H1 (cell line): ENCODE measurements around the gene PRDM5. TPM values are rescaled to one million over a fixed set of nuclear protein-coding genes. Genes with fewer than 3 reads are reported as not detected.

Source experiments
- CTCF ChIA-PET: fragments of 300-600 bp; sonication (Branson Sonifier 250); formaldehyde crosslinking; loops from one replicate; lab custom pipeline; 2021; ENCODE audit not compliant: partially characterized antibody; lab: Charles Lee
- POLR2A ChIA-PET: fragments of 300-600 bp; sonication (Branson Sonifier 250); formaldehyde crosslinking; loops from one replicate; lab custom pipeline; 2021; ENCODE audit warnings: inconsistent platforms; ENCODE audit not compliant: partially characterized antibody; lab: Charles Lee
- DNase-seq, 2 experiments: peaks; one replicate each; pipeline versions ENCODE4 v3.0.0 to v3.0.0-alpha.2; 2010 to 2022; ENCODE audit warnings: low spot score in 2 of 2, low read depth in 1 of 2, mixed read lengths in 1 of 2
- FAIRE-seq: peaks from 2 replicates; lab custom pipeline; 2011; peaks lifted over from hg19 to GRCh38; lab: Jason Lieb, UNC
- H2AFZ ChIP-seq: 2 replicates; pipeline ENCODE4 v1.8.1; 2012; ENCODE audit warnings: low read length, inconsistent platforms
- H2AK5ac ChIP-seq: 2 replicates; pipeline ENCODE4 v1.6.1; 2013; ENCODE audit warnings: low read depth, low read length
- H2BK120ac ChIP-seq: replicated peaks from 2 replicates; pipeline ENCODE3; 2013; ENCODE audit warnings: low read depth, low read length, inconsistent platforms
- H2BK12ac ChIP-seq: 2 replicates; pipeline ENCODE4 v1.6.1; 2013; ENCODE audit warnings: low read depth, low read length
- H2BK15ac ChIP-seq: 2 replicates; pipeline ENCODE4 v1.6.1; 2013; ENCODE audit warnings: low read length
- H2BK20ac ChIP-seq: 2 replicates; pipeline ENCODE4 v1.6.1; 2013; ENCODE audit warnings: low read length
- H2BK5ac ChIP-seq: 2 replicates; pipeline ENCODE4 v1.6.1; 2013; ENCODE audit warnings: low read depth, low read length
- H3K14ac ChIP-seq: 2 replicates; pipeline ENCODE4 v1.6.1; 2013; ENCODE audit warnings: inconsistent platforms; ENCODE audit not compliant: insufficient read length
- H3K18ac ChIP-seq: 2 replicates; pipeline ENCODE4 v1.6.1; 2013; ENCODE audit warnings: low read length; ENCODE audit errors: extremely low read depth
- H3K23ac ChIP-seq: 2 replicates; pipeline ENCODE4 v1.6.1; 2013; ENCODE audit warnings: inconsistent platforms; ENCODE audit not compliant: insufficient read length
- H3K23me2 ChIP-seq: 2 replicates; pipeline ENCODE4 v1.6.1; 2013; ENCODE audit warnings: low read depth, low read length
- H3K27ac ChIP-seq: 2 replicates; pipeline ENCODE4 v1.6.1; 2011; ENCODE audit warnings: low read depth, low read length, inconsistent platforms
- H3K27me3 ChIP-seq, 4 experiments: replicated peaks in 1 of 4; 1 replicate in 1 of 4; 2 replicates in 3 of 4; pipeline versions ENCODE4 v1.6.1 to v1.8.1; 2011 to 2013; ENCODE audit warnings: low read length in 3 of 4, mild to moderate bottlenecking in 3 of 4, inconsistent platforms in 2 of 4, mixed read lengths in 2 of 4, moderate library complexity in 1 of 4; ENCODE audit not compliant: control insufficient read depth in 3 of 4, insufficient read depth in 3 of 4; ENCODE audit errors: extremely low read depth in 1 of 4
- H3K36me3 ChIP-seq, 4 experiments: 2 replicates each; pipeline versions ENCODE4 v1.6.1 to v1.8.1; 2011 to 2013; ENCODE audit warnings: mild to moderate bottlenecking in 4 of 4, low read length in 3 of 4, moderate library complexity in 2 of 4, control low read depth in 1 of 4, inconsistent platforms in 1 of 4; ENCODE audit not compliant: insufficient read depth in 4 of 4, control insufficient read depth in 2 of 4
- H3K4ac ChIP-seq: replicated peaks from 2 replicates; pipeline ENCODE3; 2013; ENCODE audit warnings: low read length, low read depth, mixed read lengths, inconsistent platforms; ENCODE audit not compliant: insufficient read length
- H3K4me1 ChIP-seq, 4 experiments: replicated peaks in 1 of 4; 1 replicate in 1 of 4; 2 replicates in 3 of 4; pipeline versions ENCODE4 v1.6.1 to v1.8.1; 2011 to 2013; ENCODE audit warnings: low read length in 3 of 4, inconsistent platforms in 2 of 4, mixed read lengths in 1 of 4; ENCODE audit not compliant: insufficient read depth in 4 of 4, control insufficient read depth in 3 of 4
- H3K4me2 ChIP-seq, 2 experiments: 2 replicates each; pipeline versions ENCODE4 v1.6.1 to v1.8.1; 2011 to 2013; ENCODE audit warnings: low read depth in 2 of 2, low read length in 2 of 2, control low read depth in 1 of 2, inconsistent platforms in 1 of 2, mild to moderate bottlenecking in 1 of 2; ENCODE audit not compliant: insufficient read depth in 1 of 2
- H3K4me3 ChIP-seq, 4 experiments: fragments of 200-600, 300-600 bp in 1 of 4; sonication (generic), shearing (Covaris generic), sonication (Bioruptor Twin) in 1 of 4; 2 replicates each; pipeline versions ENCODE4 v1.5.1 to v1.8.1; 2011 to 2016; ENCODE audit warnings: low read length in 4 of 4, low read depth in 3 of 4, control low read depth in 2 of 4, inconsistent platforms in 2 of 4, mild to moderate bottlenecking in 2 of 4, mixed read lengths in 1 of 4, moderate library complexity in 1 of 4; ENCODE audit not compliant: insufficient read depth in 2 of 4; ENCODE audit errors: extremely low read depth in 1 of 4
- H3K56ac ChIP-seq: replicated peaks from 2 replicates; pipeline ENCODE3; 2013; ENCODE audit warnings: low read depth, mild to moderate bottlenecking, mixed read lengths, low read length, inconsistent platforms; ENCODE audit not compliant: insufficient read length
- H3K79me1 ChIP-seq: 2 replicates; pipeline ENCODE4 v1.6.1; 2013; ENCODE audit warnings: low read depth, low read length, control low read depth
- H3K79me2 ChIP-seq, 2 experiments: 2 replicates each; pipeline versions ENCODE4 v1.6.1 to v1.8.1; 2012 to 2013; ENCODE audit warnings: low read length in 2 of 2, mild to moderate bottlenecking in 2 of 2, inconsistent platforms in 1 of 2; ENCODE audit not compliant: insufficient read depth in 2 of 2, control insufficient read depth in 1 of 2
- H3K9ac ChIP-seq, 4 experiments: replicated peaks in 1 of 4; 1 replicate in 1 of 4; 2 replicates in 3 of 4; pipeline versions ENCODE4 v1.6.1 to v1.8.1; 2011 to 2013; ENCODE audit warnings: low read depth in 3 of 4, low read length in 3 of 4, control low read depth in 2 of 4, mild to moderate bottlenecking in 2 of 4, moderate library complexity in 2 of 4, inconsistent platforms in 1 of 4; ENCODE audit errors: extremely low read depth in 1 of 4
- H3K9me3 ChIP-seq, 2 experiments: 2 replicates each; pipeline versions ENCODE4 v1.6.1 to v1.8.1; 2012 to 2013; ENCODE audit warnings: mild to moderate bottlenecking in 2 of 2, moderate library complexity in 2 of 2, control low read depth in 1 of 2, inconsistent platforms in 1 of 2, low read depth in 1 of 2, low read length in 1 of 2, mixed read lengths in 1 of 2; ENCODE audit not compliant: insufficient read depth in 2 of 2
- H4K20me1 ChIP-seq, 2 experiments: replicated peaks in 1 of 2; 2 replicates each; pipeline versions ENCODE3 to v1.8.1; 2011 to 2013; ENCODE audit warnings: inconsistent platforms in 2 of 2, low read length in 2 of 2, mild to moderate bottlenecking in 1 of 2; ENCODE audit not compliant: insufficient read depth in 2 of 2, control insufficient read depth in 1 of 2
- H4K5ac ChIP-seq: 2 replicates; pipeline ENCODE4 v1.6.1; 2013; ENCODE audit warnings: low read length, low read depth, mixed read lengths, inconsistent platforms; ENCODE audit not compliant: insufficient read length
- H4K8ac ChIP-seq: 2 replicates; pipeline ENCODE4 v1.8.0; 2013; ENCODE audit warnings: mild to moderate bottlenecking, moderate library complexity, low read length, inconsistent platforms; ENCODE audit not compliant: insufficient read depth; ENCODE audit errors: extremely low read depth
- H4K91ac ChIP-seq: replicated peaks from 2 replicates; pipeline ENCODE3; 2013; ENCODE audit warnings: low read length, mixed read lengths, inconsistent platforms; ENCODE audit not compliant: insufficient read length
- BCL11A ChIP-seq, 2 experiments: IDR thresholded peaks; one replicate each; pipeline ENCODE4 v1.6.1; 2011; ENCODE audit warnings: low read depth in 2 of 2, low read length in 2 of 2, mild to moderate bottlenecking in 2 of 2
- BRCA1 ChIP-seq: IDR thresholded peaks from 2 replicates; pipeline ENCODE4 v1.6.1; 2012; ENCODE audit warnings: low read depth, low read length, improper control_type of control experiment
- CEBPB ChIP-seq: IDR thresholded peaks from 2 replicates; pipeline ENCODE4 v1.6.1; 2012; ENCODE audit warnings: low read depth, low read length
- CTBP2 ChIP-seq: IDR thresholded peaks from 2 replicates; pipeline ENCODE4 v1.7.0; 2011; ENCODE audit warnings: borderline replicate concordance, mild to moderate bottlenecking, moderate library complexity, mixed read lengths, low read length; ENCODE audit not compliant: insufficient read depth, insufficient read length
- E2F6 ChIP-seq: IDR thresholded peaks from 2 replicates; pipeline ENCODE4 v1.6.1; 2012; ENCODE audit warnings: inconsistent platforms
- JUND ChIP-seq: IDR thresholded peaks from 2 replicates; pipeline ENCODE4 v1.6.1; 2011; ENCODE audit warnings: mild to moderate bottlenecking, improper control_type of control experiment, low read length
- POU5F1 ChIP-seq: IDR thresholded peaks from 2 replicates; pipeline ENCODE4 v1.6.1; 2011; ENCODE audit warnings: low read depth, mild to moderate bottlenecking, low read length, moderate library complexity
- SIN3A ChIP-seq, 2 experiments: IDR thresholded peaks in 1 of 2; conservative IDR thresholded peaks in 1 of 2; 2 replicates each; pipeline ENCODE4 v1.6.1; 2011 to 2012; ENCODE audit warnings: low read length in 2 of 2, improper control_type of control experiment in 1 of 2, low read depth in 1 of 2, mild to moderate bottlenecking in 1 of 2
- SP4 ChIP-seq: IDR thresholded peaks from 2 replicates; pipeline ENCODE4 v1.6.1; 2012; ENCODE audit warnings: low read length, inconsistent platforms
- TAF7 ChIP-seq: optimal IDR thresholded peaks from 2 replicates; pipeline ENCODE3; 2011; ENCODE audit warnings: low read depth, mild to moderate bottlenecking, inconsistent platforms, low read length, moderate library complexity, borderline replicate concordance
- WGBS, 2 experiments: shearing (Covaris generic) in 1 of 2; methylation state at CpG; one replicate each; pipeline versions ENCODE4 v1.1.6 to v1.1.7; 2013 to 2015; ENCODE audit warnings: low lambda C conversion rate in 2 of 2, mixed read lengths in 2 of 2, inconsistent platforms in 1 of 2, low coverage in 1 of 2, missing lambda C conversion rate in 1 of 2; ENCODE audit not compliant: insufficient replicate concordance in 2 of 2, insufficient coverage in 1 of 2, insufficient read length in 1 of 2; ENCODE audit errors: extremely low coverage in 1 of 2, missing lambda C conversion rate in 1 of 2; 5-methylcytosine and 5-hydroxymethylcytosine counted together
- polyA plus RNA-seq, 7 experiments: library from polyadenylated mRNA; depleted of rRNA in 3 of 7; stranded (reverse) in 5 of 7; unstranded in 2 of 7; fragments of >200 nt in 5 of 7; fragments of 200-250 nt in 2 of 7; gene quantifications; 1 replicate in 5 of 7; 2 replicates in 1 of 7; 4 replicates in 1 of 7; pipeline versions ENCODE4 v1.2.1 to v1.2.3, GENCODE V29; 2011 to 2013; ENCODE audit warnings: missing spikeins in 2 of 7, mixed read lengths in 2 of 7
- total RNA-seq: library from RNA; stranded (reverse); fragmentation: NEBNext Ultra II Directional; extraction: Animal tissue kit (Norgen Biotek cat#: 25700); gene quantifications from 2 replicates; pipeline ENCODE4 v1.2.1, GENCODE V29; 2021
- TF ChIP-seq, protein P1 (sequence below): IDR thresholded peaks from 2 replicates; pipeline ENCODE4 v1.6.1; 2012; ENCODE audit warnings: inconsistent platforms

The PRDM5 gene
- total and polyA plus RNA-seq, 2 of the 8 experiments (the other 6 are each of a cell fraction or from before 2014, with no cell fraction given), result 8.2 to 23.4 TPM

DNA sequence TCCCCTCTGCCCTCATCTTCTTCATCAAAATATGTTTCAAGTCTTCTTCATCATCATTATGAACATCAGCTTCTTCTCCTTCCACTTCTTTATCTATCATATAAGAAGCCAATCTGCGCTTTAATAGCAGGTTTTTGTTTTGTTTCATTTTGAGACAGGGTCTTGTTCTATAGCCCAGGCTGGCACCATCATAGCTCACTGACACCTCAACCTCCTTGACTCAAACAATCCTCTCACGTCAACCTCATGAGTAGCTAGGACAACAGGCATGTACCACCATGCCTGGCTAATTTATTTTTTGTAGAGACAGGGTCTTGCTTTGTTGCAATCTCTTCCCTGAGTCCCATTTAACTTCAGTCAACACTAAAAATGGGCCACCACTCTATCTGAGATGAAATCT is 27.0 kb downstream of the PRDM5 start:
- H3K79me2 ChIP-seq, result no peaks in the 10 kb centered on the region
- no peaks in the 10 kb centered on the region for H3K23me2 ChIP-seq
- H3K14ac ChIP-seq, result no peak overlapping the region
- WGBS, 2 experiments, result 92% methylated on average over 2 of the region's 2 CpGs; no CpG with 5 or more reads in 1 of the 2 experiments
- H2BK5ac ChIP-seq, result no peak overlapping the region
- H3K56ac ChIP-seq, result no peak overlapping the region
- no peak overlapping the region for H4K5ac ChIP-seq
- peaks cover 0 to 2% of the 10 kb centered on the region in 2 experiments; a peak in 1 of 4 replicates for H3K9me3 ChIP-seq
- no peaks in the 10 kb centered on the region for H3K4me1 ChIP-seq
- H3K4me2 ChIP-seq, result no peak overlapping the region
- H4K8ac ChIP-seq, result no peak overlapping the region
- no peaks in the 10 kb centered on the region for H3K27me3 ChIP-seq
- H3K36me3 ChIP-seq, result no peaks in the 10 kb centered on the region; a peak in 1 of 8 replicates
- H4K91ac ChIP-seq, result no peak overlapping the region
- no peak overlapping the region for H2BK120ac ChIP-seq
- H2BK20ac ChIP-seq, result no peak overlapping the region
- ChIA-PET CTCF (interaction anchor here (1.3 to 2.5 kb wide), 3 partner anchors 25 to 73 kb away, joined by 3 to 10 read pairs (median 4); no protein-coding TSS in a partner anchor), POLR2A (no interaction called here)
- H3K4me3 ChIP-seq, result no peak overlapping the region
- H3K4ac ChIP-seq, result no peak overlapping the region
- H3K23ac ChIP-seq, result no peak overlapping the region
- no peak overlapping the region for H2BK15ac ChIP-seq
- H4K20me1 ChIP-seq, result no peaks in the 10 kb centered on the region
- H3K9ac ChIP-seq, result no peak overlapping the region
- FAIRE-seq (no peak), DNase-seq (no peak)
- H3K79me1 ChIP-seq, result no peaks in the 10 kb centered on the region; the same call in 1 of the 2 replicates
- no peak overlapping the region for H2BK12ac ChIP-seq
- H2AK5ac ChIP-seq, result no peak overlapping the region
- no peak overlapping the region for H3K27ac ChIP-seq
- H3K18ac ChIP-seq, result no peak overlapping the region
- H2AFZ ChIP-seq, result no peak overlapping the region
- TF ChIP-seq BCL11A (IDR thresholded peaks at IDR 0.05; ENCODE audit: low read depth in 2 of 2, low read length in 2 of 2) (no peak), BRCA1 (no peak), TAF7 (no peak), CEBPB (no peak), CTBP2 (no peak), SP4 (no peak), E2F6 (no peak), SIN3A (conservative IDR thresholded peaks at IDR 0.05 in 1 of 2, IDR thresholded peaks at IDR 0.05 in 1 of 2; ENCODE audit: low read depth in 1 of 2, low read length in 2 of 2) (no peak), POU5F1 (no peak), JUND (no peak)
- TF ChIP-seq, protein P1, sequence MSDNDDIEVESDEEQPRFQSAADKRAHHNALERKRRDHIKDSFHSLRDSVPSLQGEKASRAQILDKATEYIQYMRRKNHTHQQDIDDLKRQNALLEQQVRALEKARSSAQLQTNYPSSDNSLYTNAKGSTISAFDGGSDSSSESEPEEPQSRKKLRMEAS, result no peak
